Peyer's patch (tissue), 4 donors: ENCODE data around the gene RASA3. TPM values are rescaled to one million over a fixed set of nuclear protein-coding genes. Genes with fewer than 3 reads are reported as not detected.

Source experiments
- DNase-seq, 3 donors: peaks; one replicate each; pipeline ENCODE4 v3.0.0-alpha.2; 2017 to 2019
- H3K27ac ChIP-seq, 4 donors: fragments of 200-600 bp; sonication (generic); one replicate each; pipeline ENCODE4 v1.5.1; 2016 to 2019
- H3K27me3 ChIP-seq, 2 donors: fragments of 200-600 bp; sonication (generic); one replicate each; pipeline ENCODE4 v1.5.1; 2019
- H3K36me3 ChIP-seq, 3 donors: fragments of 200-600 bp; sonication (generic); one replicate each; pipeline ENCODE4 v1.5.1; 2016 to 2019
- H3K4me1 ChIP-seq, 4 donors: fragments of 200-600 bp; sonication (generic); one replicate each; pipeline ENCODE4 v1.5.1; 2016 to 2019
- H3K4me3 ChIP-seq, 4 donors: fragments of 200-600 bp; sonication (generic); 1 replicate in 3 of 4; 2 replicates in 1 of 4; pipeline ENCODE4 v1.5.1; 2016 to 2019; ENCODE audit warnings: mild to moderate bottlenecking in 1 of 4
- H3K9me3 ChIP-seq, 4 donors: fragments of 200-600 bp; sonication (generic); one replicate each; pipeline ENCODE4 v1.5.1; 2016 to 2019; ENCODE audit warnings: mild to moderate bottlenecking in 1 of 4
- CTCF ChIP-seq, 6 experiments: fragments of 450-650 bp in 4 of 6; fragments of 200-600 bp in 2 of 6; sonication (generic) in 1 of 6; IDR thresholded peaks; one replicate each; pipeline ENCODE4 v1.5.1; 2017 to 2019; ENCODE audit warnings: antibody characterized with exemption in 6 of 6, mild to moderate bottlenecking in 3 of 6, moderate library complexity in 1 of 6
- POLR2A ChIP-seq, 2 donors: fragments of 450-650 bp; IDR thresholded peaks; one replicate each; pipeline ENCODE4 v1.5.1; 2017; ENCODE audit warnings: antibody characterized with exemption in 2 of 2, mild to moderate bottlenecking in 2 of 2, moderate library complexity in 2 of 2
- total RNA-seq, 4 donors: library from RNA; depleted of rRNA; stranded (reverse); fragments of >200 nt; gene quantifications; one replicate each; pipeline ENCODE4 v1.1.0, GENCODE V29; 2016

RASA3 gene
- total RNA-seq, 4 donors from 2014 or later, result 3.5 to 41.3 (median 6.9) TPM

GRCh38 chr13:113947311-113948033 is 185.0 kb downstream of the RASA3 start:
- H3K27ac ChIP-seq, result no peak overlapping the region
- H3K9me3 ChIP-seq, result no peaks in the 10 kb centered on the region
- peak in 2 of 3 donors; percentile 70 to 72 for DNase-seq

DNA sequence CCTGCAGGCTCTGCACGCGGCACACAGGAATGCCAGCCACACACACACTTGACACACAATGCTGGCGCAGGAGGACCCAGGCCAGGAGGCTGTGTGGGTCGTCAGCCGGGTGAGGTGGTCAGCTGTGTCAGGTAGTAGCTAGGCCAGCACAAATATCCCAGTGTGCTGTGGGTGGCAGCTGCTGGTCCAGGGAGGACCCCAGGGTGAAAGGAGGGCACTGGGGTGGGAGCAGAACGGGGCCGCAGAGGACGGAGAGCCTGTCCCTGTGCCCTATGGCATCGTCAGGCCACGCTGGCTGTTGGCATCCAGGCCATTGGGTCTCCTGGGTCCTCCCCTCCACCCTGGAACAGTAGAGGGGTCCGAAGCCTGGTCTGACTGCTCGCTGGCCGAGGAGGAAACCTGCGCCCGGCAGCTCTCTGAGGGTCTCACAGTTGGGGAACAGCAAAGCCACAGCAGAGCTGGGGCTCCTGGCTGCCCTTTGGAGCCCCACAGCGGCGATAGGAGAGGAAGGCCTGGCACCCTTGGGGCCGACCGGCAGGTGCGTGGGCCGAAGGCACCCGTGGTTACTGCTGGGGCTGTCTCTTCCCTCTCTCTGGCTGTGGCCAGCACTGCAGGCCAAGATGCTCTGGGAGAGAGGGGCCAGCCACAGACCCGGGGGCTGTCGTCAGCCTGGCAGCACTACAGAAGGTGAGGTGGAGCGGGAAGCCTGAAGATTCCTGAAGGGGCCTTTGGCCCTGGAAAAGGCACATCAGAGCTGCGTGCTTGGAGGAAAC is 185.8 kb downstream of the RASA3 start:
- no peak for TF ChIP-seq POLR2A (IDR thresholded peaks at IDR 0.05)
- no peak for TF ChIP-seq CTCF (IDR thresholded peaks at IDR 0.05)
- no peaks in the 10 kb centered on the region for H3K27me3 ChIP-seq
- no peak overlapping the region for H3K27ac ChIP-seq
- no peak overlapping the region for H3K4me3 ChIP-seq
- H3K36me3 ChIP-seq, result no peaks in the 10 kb centered on the region
- DNase-seq, result peak in 1 of 3 donors; percentile 46
- no peaks in the 10 kb centered on the region for H3K9me3 ChIP-seq
- H3K4me1 ChIP-seq, result peaks cover 0 to 11% (median 5%) of the 10 kb centered on the region in 4 donors

More at GRCh38 chr13:113947311-113948033, 185.0 kb downstream of the RASA3 start:
- Histone ChIP-seq H3K4me3 (no peak overlapping the region), H3K4me1 (peaks cover 0 to 12% (median 6%) of the 10 kb centered on the region in 4 donors), H3K27me3 (no peaks in the 10 kb centered on the region), H3K36me3 (no peaks in the 10 kb centered on the region)
- TF ChIP-seq POLR2A (IDR thresholded peaks at IDR 0.05), result no peak
- peak in 4 of 6 experiments; percentile 40 to 83 (median 76) for TF ChIP-seq CTCF (IDR thresholded peaks at IDR 0.05)

GRCh38 chr13:113945857-113946408 is 186.5 kb downstream of the RASA3 start:
- no peaks in the 10 kb centered on the region for H3K36me3 ChIP-seq
- H3K4me3 ChIP-seq, result no peak overlapping the region
- no peak for TF ChIP-seq CTCF (IDR thresholded peaks at IDR 0.05)
- no peak for TF ChIP-seq POLR2A (IDR thresholded peaks at IDR 0.05)
- H3K9me3 ChIP-seq, result no peaks in the 10 kb centered on the region
- no peaks in the 10 kb centered on the region for H3K27me3 ChIP-seq
- peak in 1 of 3 donors; percentile 47 for DNase-seq
- no peak overlapping the region for H3K27ac ChIP-seq
- H3K4me1 ChIP-seq, result peaks cover 0 to 6% (median 3%) of the 10 kb centered on the region in 4 donors

- H3K27me3 ChIP-seq, result no peaks in the 10 kb centered on the region
- TF ChIP-seq CTCF (IDR thresholded peaks at IDR 0.05) (no peak), POLR2A (IDR thresholded peaks at IDR 0.05) (no peak)
- peak in 1 of 3 donors; percentile 40 for DNase-seq
Measured at GRCh38 chr13:113943821-113944565, 188.4 kb downstream of the RASA3 start.

GRCh38 chr13:113942591-113943103 is 189.8 kb downstream of the RASA3 start:
- Histone ChIP-seq H3K4me1 (peaks cover 0 to 24% (median 0%) of the 10 kb centered on the region in 4 donors), H3K27ac (no peak overlapping the region), H3K27me3 (no peaks in the 10 kb centered on the region), H3K4me3 (no peak overlapping the region), H3K9me3 (no peaks in the 10 kb centered on the region), H3K36me3 (no peaks in the 10 kb centered on the region)
- DNase-seq, result peak in 1 of 3 donors; percentile 39
- no peak for TF ChIP-seq POLR2A (IDR thresholded peaks at IDR 0.05)
- no peak for TF ChIP-seq CTCF (IDR thresholded peaks at IDR 0.05)

More at GRCh38 chr13:113943821-113944565, 188.4 kb downstream of the RASA3 start:
- Histone ChIP-seq H3K9me3 (no peaks in the 10 kb centered on the region), H3K36me3 (no peaks in the 10 kb centered on the region), H3K4me1 (peaks cover 0 to 10% (median 0%) of the 10 kb centered on the region in 4 donors), H3K4me3 (no peak overlapping the region), H3K27ac (no peak overlapping the region)
